Measurements from ENCODE around the gene SULF2. TPM values are rescaled to one million over a fixed set of nuclear protein-coding genes. Genes with fewer than 3 reads are reported as not detected.

Gene SULF2
- total and polyA plus RNA-seq, 2 donors (not counting 1 experiment from before 2014, with no cell fraction given): 1.2 to 1.7 TPM

GRCh38 chr20:47700327-47700726 lies 85.0 kb downstream of the SULF2 start:
- Histone ChIP-seq H3K4me2 (replicated peaks; ENCODE audit: low read depth, low read length, poor library complexity, severe bottlenecking) (no peak overlapping the region), H3K27me3 (replicated peaks in 1 of 4; ENCODE audit: control extremely low read depth in 1 of 4, control insufficient read depth in 3 of 4, insufficient read depth in 4 of 4, low read length in 3 of 4) (no peaks in the 10 kb centered on the region), H3K9ac (ENCODE audit: low read length) (no peak overlapping the region), H3K79me2 (ENCODE audit: control insufficient read depth, insufficient read depth, low read length) (no peaks in the 10 kb centered on the region), H3K4me1 (ENCODE audit: control insufficient read depth in 2 of 2, insufficient read depth in 2 of 2, low read length in 2 of 2) (no peaks in the 10 kb centered on the region), H3K9me3 (ENCODE audit: control extremely low read depth in 1 of 3, control insufficient read depth in 2 of 3, insufficient read depth in 1 of 3, low read length in 2 of 3) (peaks cover 0 to 11% (median 0%) of the 10 kb centered on the region in 3 donors), H2AFZ (ENCODE audit: insufficient read depth, low read depth, low read length, poor library complexity, severe bottlenecking) (no peak overlapping the region), H3K36me3 (replicated peaks in 1 of 2; ENCODE audit: control extremely low read depth in 1 of 2, control insufficient read depth in 1 of 2, extremely low read depth in 1 of 2, insufficient read depth in 2 of 2, low read length in 1 of 2) (no peaks in the 10 kb centered on the region), H4K20me1 (ENCODE audit: control insufficient read depth, insufficient read depth, low read length, poor library complexity, severe bottlenecking) (no peaks in the 10 kb centered on the region), H3K27ac (ENCODE audit: low read length in 2 of 2) (no peak overlapping the region), H3K4me3 (ENCODE audit: control extremely low read depth in 1 of 5, extremely low read depth in 1 of 5, insufficient read depth in 1 of 5, low read depth in 2 of 5, low read length in 4 of 5) (no peak overlapping the region)
- WGBS (ENCODE audit: insufficient coverage): 85% methylated on average over 6 of the region's 7 CpGs
- intact Hi-C loops (cut with micrococcal nuclease): no loop called here
- ATAC-seq (ENCODE audit: low read depth): no peak
- Mint-ChIP-seq H3K9me3 (ENCODE audit: insufficient read depth) (peaks cover 2% of the 10 kb centered on the region), H3K27ac (no peak overlapping the region), H3K4me1 (peaks cover 1% of the 10 kb centered on the region), H3K4me3 (no peak overlapping the region), H3K27me3 (peaks cover 18% of the 10 kb centered on the region)
- ChIA-PET CTCF (no interaction called here), POLR2A (no interaction called here)
- no peak for DNase-seq
- TF ChIP-seq CTCF (IDR thresholded peaks at IDR 0.05): no peak
- no peak for TF ChIP-seq EZH2 (IDR thresholded peaks at IDR 0.05; ENCODE audit: borderline replicate concordance, insufficient read depth, low read depth, low read length, poor library complexity, severe bottlenecking)

- H3K4me1 Mint-ChIP-seq: peaks cover 1% of the 10 kb centered on the region
- H3K9me3 ChIP-seq (ENCODE audit: control extremely low read depth in 1 of 3, control insufficient read depth in 2 of 3, insufficient read depth in 1 of 3, low read length in 2 of 3): peaks cover 0 to 11% (median 0%) of the 10 kb centered on the region in 3 donors
- H3K27ac Mint-ChIP-seq: no peak overlapping the region
These were observed 85.5 kb downstream of the SULF2 start for GRCh38 chr20:47699818-47700217.

More at GRCh38 chr20:47699818-47700217, 85.5 kb downstream of the SULF2 start:
- ATAC-seq (ENCODE audit: low read depth) (no peak), DNase-seq (no peak)
- Mint-ChIP-seq H3K9me3 (ENCODE audit: insufficient read depth) (peaks cover 2% of the 10 kb centered on the region), H3K4me3 (no peak overlapping the region), H3K27me3 (peaks cover 15% of the 10 kb centered on the region)
- Histone ChIP-seq H2AFZ (ENCODE audit: insufficient read depth, low read depth, low read length, poor library complexity, severe bottlenecking) (no peak overlapping the region), H3K79me2 (ENCODE audit: control insufficient read depth, insufficient read depth, low read length) (no peaks in the 10 kb centered on the region), H3K9ac (ENCODE audit: low read length) (no peak overlapping the region), H3K4me3 (ENCODE audit: control extremely low read depth in 1 of 5, extremely low read depth in 1 of 5, insufficient read depth in 1 of 5, low read depth in 2 of 5, low read length in 4 of 5) (no peak overlapping the region), H3K27ac (ENCODE audit: low read length in 2 of 2) (no peak overlapping the region), H4K20me1 (ENCODE audit: control insufficient read depth, insufficient read depth, low read length, poor library complexity, severe bottlenecking) (no peaks in the 10 kb centered on the region), H3K27me3 (replicated peaks in 1 of 4; ENCODE audit: control extremely low read depth in 1 of 4, control insufficient read depth in 3 of 4, insufficient read depth in 4 of 4, low read length in 3 of 4) (no peaks in the 10 kb centered on the region), H3K4me1 (ENCODE audit: control insufficient read depth in 2 of 2, insufficient read depth in 2 of 2, low read length in 2 of 2) (no peaks in the 10 kb centered on the region), H3K36me3 (replicated peaks in 1 of 2; ENCODE audit: control extremely low read depth in 1 of 2, control insufficient read depth in 1 of 2, extremely low read depth in 1 of 2, insufficient read depth in 2 of 2, low read length in 1 of 2) (no peaks in the 10 kb centered on the region), H3K4me2 (replicated peaks; ENCODE audit: low read depth, low read length, poor library complexity, severe bottlenecking) (no peak overlapping the region)
- intact Hi-C loops (cut with micrococcal nuclease): no loop called here
- ChIA-PET CTCF (no interaction called here), POLR2A (no interaction called here)
- WGBS (ENCODE audit: insufficient coverage): no CpG with 5 or more reads among the region's 1 CpG
- TF ChIP-seq CTCF (IDR thresholded peaks at IDR 0.05): no peak
- no peak for TF ChIP-seq EZH2 (IDR thresholded peaks at IDR 0.05; ENCODE audit: borderline replicate concordance, insufficient read depth, low read depth, low read length, poor library complexity, severe bottlenecking)
